GM12878 (cell line): Measurements from ENCODE around the gene GNAZ. TPM values are rescaled to one million over a fixed set of nuclear protein-coding genes. Genes with fewer than 3 reads are reported as not detected.

Source experiments
- ATAC-seq: fragments of 200-7000 bp; cut with Tn5 transposase; 3 replicates; pipeline ENCODE4 v1.9.1; 2020; ENCODE audit warnings: mild to moderate bottlenecking, moderate library complexity
- BruUV-seq: library from RNA; stranded (reverse); fragments of 400-500 nt; replicated peaks from 2 replicates; lab custom pipeline; 2021; lab: Mats Ljungman, UMichigan
- CTCF ChIA-PET: fragments of 300-600 bp; sonication (Branson Sonifier 250); formaldehyde crosslinking; extraction: SDS; loops from one replicate; lab custom pipeline; 2021; ENCODE audit warnings: inconsistent platforms; lab: Yijun Ruan, JAX
- POLR2A ChIA-PET: fragments of 350-600 bp; formaldehyde crosslinking; extraction: SDS; loops from one replicate; lab custom pipeline; 2021; ENCODE audit warnings: inconsistent platforms; lab: Charles Lee
- RAD21 ChIA-PET: fragments of 300-600 bp; sonication (Branson Sonifier 250); formaldehyde crosslinking; loops from one replicate; lab custom pipeline; 2023; ENCODE audit warnings: antibody characterized with exemption; ENCODE audit not compliant: unreplicated experiment; lab: Charles Lee
- SMC1A ChIA-PET: fragments of 300-600 bp; sonication (Branson Sonifier 250); formaldehyde crosslinking; loops from one replicate; lab custom pipeline; 2023; ENCODE audit not compliant: unreplicated experiment, uncharacterized antibody; lab: Charles Lee
- DNase-seq: peaks from one replicate; pipeline ENCODE4 v3.0.0-alpha.2; 2011; ENCODE audit warnings: low read depth, low spot score
- FAIRE-seq: peaks from 3 replicates; lab custom pipeline; 2011; peaks lifted over from hg19 to GRCh38; lab: Jason Lieb, UNC
- H2AFZ ChIP-seq: 2 replicates; pipeline ENCODE4 v1.6.0; 2011; ENCODE audit warnings: low read depth, low read length, control low read depth; ENCODE audit not compliant: control insufficient read depth
- H3K27ac ChIP-seq: 2 replicates; pipeline ENCODE4 v1.5.1; 2011; ENCODE audit warnings: control low read depth; ENCODE audit not compliant: control insufficient read depth, insufficient read depth
- H3K27me3 ChIP-seq, 2 experiments: replicated peaks in 1 of 2; 2 replicates each; pipeline versions ENCODE4 v1.6.0 to v1.6.1; 2011; ENCODE audit warnings: low read length in 1 of 2; ENCODE audit not compliant: control insufficient read depth in 2 of 2, insufficient read depth in 2 of 2
- H3K36me3 ChIP-seq, 2 experiments: 2 replicates each; pipeline ENCODE4 v1.5.1; 2011; ENCODE audit warnings: low read length in 1 of 2; ENCODE audit not compliant: control insufficient read depth in 2 of 2, insufficient read depth in 2 of 2
- H3K4me1 ChIP-seq: 2 replicates; pipeline ENCODE4 v1.6.1; 2011; ENCODE audit warnings: mild to moderate bottlenecking, low read length, moderate library complexity, mixed read lengths; ENCODE audit not compliant: control insufficient read depth, insufficient read depth
- H3K4me2 ChIP-seq: 2 replicates; pipeline ENCODE4 v1.6.0; 2011; ENCODE audit warnings: control low read depth; ENCODE audit not compliant: control insufficient read depth, insufficient read depth
- H3K4me3 ChIP-seq: fragments of 200-600 bp; sonication (generic); 2 replicates; pipeline ENCODE4 v1.5.1; 2016
- H3K79me2 ChIP-seq: 2 replicates; pipeline ENCODE4 v1.6.0; 2011; ENCODE audit warnings: low read length; ENCODE audit not compliant: control insufficient read depth, insufficient read depth
- H3K9ac ChIP-seq: 2 replicates; pipeline ENCODE4 v1.8.0; 2011; ENCODE audit warnings: low read length, control low read depth, mixed read lengths; ENCODE audit not compliant: control insufficient read depth, insufficient read depth
- H3K9me3 ChIP-seq: replicated peaks from 3 replicates; pipeline ENCODE4 v1.5.1; 2011; ENCODE audit warnings: mild to moderate bottlenecking, low read length; ENCODE audit not compliant: control insufficient read depth, insufficient read depth
- H4K20me1 ChIP-seq: 2 replicates; pipeline ENCODE4 v1.6.0; 2011; ENCODE audit not compliant: control insufficient read depth, insufficient read depth
- ETV6 ChIP-seq, 2 experiments: fragments of 450-650 bp in 1 of 2; IDR thresholded peaks in 1 of 2; conservative IDR thresholded peaks in 1 of 2; 2 replicates each; pipeline ENCODE4 v1.6.1; 2014; ENCODE audit warnings: antibody characterized with exemption in 1 of 2, borderline replicate concordance in 1 of 2, low read depth in 1 of 2, mild to moderate bottlenecking in 1 of 2, moderate library complexity in 1 of 2
- KLF5 ChIP-seq: fragments of 450-650 bp; IDR thresholded peaks from 2 replicates; pipeline ENCODE4 v1.6.1; 2014; ENCODE audit warnings: mild to moderate bottlenecking; ENCODE audit not compliant: partially characterized antibody
- LARP7 ChIP-seq: fragments of 450-650 bp; IDR thresholded peaks from 2 replicates; pipeline ENCODE4 v1.6.1; 2017; ENCODE audit warnings: mild to moderate bottlenecking
- NBN ChIP-seq: fragments of 450-650 bp; IDR thresholded peaks from 2 replicates; pipeline ENCODE4 v1.6.1; 2016
- RCOR1 ChIP-seq: conservative IDR thresholded peaks from 2 replicates; pipeline ENCODE4 v1.6.1; 2012; ENCODE audit warnings: low read depth, low read length, improper control_type of control experiment
- SMARCA5 ChIP-seq: fragments of 450-650 bp; IDR thresholded peaks from 2 replicates; pipeline ENCODE4 v1.6.1; 2017; ENCODE audit warnings: mild to moderate bottlenecking
- SRF ChIP-seq, 2 experiments: IDR thresholded peaks; 2 replicates each; pipeline ENCODE4 v1.6.1; 2011; ENCODE audit warnings: low read depth in 2 of 2, low read length in 2 of 2, mild to moderate bottlenecking in 1 of 2, moderate library complexity in 1 of 2
- ZBTB33 ChIP-seq: fragments of 450-650 bp; IDR thresholded peaks from 2 replicates; pipeline ENCODE4 v1.6.1; 2017; ENCODE audit warnings: mild to moderate bottlenecking
- ZNF207 ChIP-seq: fragments of 450-650 bp; IDR thresholded peaks from 2 replicates; pipeline ENCODE4 v1.6.1; 2014; ENCODE audit warnings: antibody characterized with exemption, mild to moderate bottlenecking, borderline replicate concordance
- ZNF217 ChIP-seq: fragments of 450-650 bp; IDR thresholded peaks from 2 replicates; pipeline ENCODE4 v1.6.1; 2017; ENCODE audit warnings: antibody characterized with exemption, mild to moderate bottlenecking
- WGBS: methylation state at CpG from one replicate; pipeline ENCODE4 v1.1.6; 2016; ENCODE audit warnings: low lambda C conversion rate; ENCODE audit not compliant: insufficient replicate concordance, insufficient coverage; ENCODE audit errors: missing lambda C conversion rate; 5-methylcytosine and 5-hydroxymethylcytosine counted together
- in situ Hi-C: fragments of 300-500 bp; cut with MboI; formaldehyde crosslinking; loops from 9 replicates; pipeline ENCODE4 v1.14.3; 2018; ENCODE audit warnings: mixed read lengths
- intact Hi-C: fragments of 100-400 bp; cut with micrococcal nuclease; formaldehyde crosslinking; loops from one replicate; pipeline ENCODE4 v1.14.2; 2022; ENCODE audit not compliant: unreplicated experiment
- polyA plus RNA-seq, 11 experiments: library from polyadenylated mRNA; depleted of rRNA in 4 of 11; unstranded in 6 of 11; stranded (reverse) in 5 of 11; fragments of >200 nt; fragmentation: Nextera tagmentation in 4 of 11; fragmentation: Illumina TruSeq in 1 of 11; extraction: Ambion mirVana in 4 of 11; extraction: Trizol in 1 of 11; gene quantifications; 1 replicate in 1 of 11; 2 replicates in 10 of 11; pipeline versions ENCODE4 v1.2.1 to v1.2.3, GENCODE V29; 2011 to 2016; ENCODE audit warnings: inconsistent platforms in 2 of 11, missing spikeins in 2 of 11, low read depth in 1 of 11
- total RNA-seq, 4 experiments: library from RNA; depleted of rRNA in 3 of 4; stranded (reverse); fragments of >200 nt in 3 of 4; fragmentation: Illumina TruSeq in 1 of 4; extraction: Trizol in 1 of 4; gene quantifications; 2 replicates each; pipeline versions ENCODE4 v1.2.1 to v1.2.3, GENCODE V29; 2013 to 2021

Gene GNAZ
- total and polyA plus RNA-seq, 10 of the 15 experiments (the other 5 are each of a cell fraction or from before 2014, with no cell fraction given): 0.09 to 1.0 (median 0.44) TPM; not detected in 1

GRCh38 chr22:23140385-23140784 is 70.1 kb downstream of the GNAZ start:
- peak overlapping the region; percentile 60 for H3K4me2 ChIP-seq
- RAD21 ChIA-PET: interaction anchor here (0.7 to 1.8 kb wide), 9 partner anchors 34 to 205 kb away, joined by 3 to 5 read pairs (median 4); no protein-coding TSS in a partner anchor
- CTCF ChIA-PET: interaction anchor here (0.6 to 6.0 kb wide), 10 partner anchors 9 to 970 kb away, joined by 3 to 86 read pairs (median 4); no protein-coding TSS in a partner anchor
- no peak overlapping the region for H3K9ac ChIP-seq
- SMC1A ChIA-PET: interaction anchor here (0.7 to 3.8 kb wide), 9 partner anchors 17 to 212 kb away, joined by 3 to 28 read pairs (median 5); no protein-coding TSS in a partner anchor
- DNase-seq: no peak
- no peak overlapping the region for H3K4me3 ChIP-seq
- POLR2A ChIA-PET: interaction anchor here (0.6 to 1.5 kb wide), 7 partner anchors 13 to 1095 kb away, joined by 3 to 6 read pairs (median 3); no protein-coding TSS in a partner anchor
- no peaks in the 10 kb centered on the region for H3K79me2 ChIP-seq
- no peaks in the 10 kb centered on the region for H4K20me1 ChIP-seq
- FAIRE-seq: no peak
- no peaks in the 10 kb centered on the region for H3K27me3 ChIP-seq
- intact Hi-C loops: loop anchor here (10.0 kb wide), 1 partner anchor 286 kb away; no protein-coding TSS in a partner anchor
- TF ChIP-seq ZNF217 (peak; percentile 48; the same call in 1 of the 2 replicates), KLF5 (no peak), RCOR1 (no peak), SMARCA5 (peak; percentile 71)
- TF ChIP-seq, all 136 proteins: peak for 2
- Histone ChIP-seq H3K36me3 (no peaks in the 10 kb centered on the region), H3K27ac (peak overlapping the region; percentile 54), H2AFZ (peak overlapping the region; percentile 45), H3K9me3 (no peaks in the 10 kb centered on the region), H3K4me1 (peaks cover 72% of the 10 kb centered on the region)
- no TSS peak for BruUV-seq
- ATAC-seq: no peak
- in situ Hi-C loops: no loop called here

- no peak for DNase-seq
- no peak for TF ChIP-seq ETV6 (conservative IDR thresholded peaks at IDR 0.05 in 1 of 2, IDR thresholded peaks at IDR 0.05 in 1 of 2; ENCODE audit: borderline replicate concordance in 1 of 2, low read depth in 1 of 2)
- 0 out of 2 replicates have a peak, but pooled peaks have one; percentile 46 for TF ChIP-seq LARP7
- TF ChIP-seq SRF (IDR thresholded peaks at IDR 0.05; ENCODE audit: low read depth in 2 of 2, low read length in 2 of 2): no peak
- TF ChIP-seq ZBTB33: 0 out of 2 replicates have a peak, but pooled peaks have one; percentile 1
- 0 out of 2 replicates have a peak, but pooled peaks have one; percentile 6 for TF ChIP-seq NBN
- no peak for TF ChIP-seq ZNF207
- 0 out of 2 replicates have a peak, but pooled peaks have one; percentile 16 for TF ChIP-seq SMARCA5
- ATAC-seq: no peak
- peaks cover 59% of the 10 kb centered on the region for H3K4me1 ChIP-seq
- SMC1A ChIA-PET: interaction anchor here (0.6 to 3.8 kb wide), 3 partner anchors 36 to 184 kb away, joined by 3 to 28 read pairs (median 4); no protein-coding TSS in a partner anchor
- no peaks in the 10 kb centered on the region for H3K27me3 ChIP-seq
- 87% methylated on average over 9 of the region's 9 CpGs for WGBS
- no peak overlapping the region for H2AFZ ChIP-seq
- H3K9ac ChIP-seq: no peak overlapping the region
- H3K4me2 ChIP-seq: peak overlapping the region; percentile 82
- RAD21 ChIA-PET: interaction anchor here (0.8 to 1.8 kb wide), 3 partner anchors 14 to 207 kb away, joined by 3 to 7 read pairs (median 4); no protein-coding TSS in a partner anchor
- BruUV-seq: no TSS peak
- intact Hi-C loops (loop anchor here (10.0 kb wide), 1 partner anchor 288 kb away; no protein-coding TSS in a partner anchor), in situ Hi-C loops (no loop called here)
- no peaks in the 10 kb centered on the region for H4K20me1 ChIP-seq
- POLR2A ChIA-PET: interaction anchor here (0.6 to 1.3 kb wide), 4 partner anchors 80 to 210 kb away, joined by 3 to 4 read pairs (median 3); no protein-coding TSS in a partner anchor
- H3K36me3 ChIP-seq: no peaks in the 10 kb centered on the region
- no peak overlapping the region for H3K4me3 ChIP-seq
- no peaks in the 10 kb centered on the region for H3K9me3 ChIP-seq
- FAIRE-seq: no peak
- H3K79me2 ChIP-seq: no peaks in the 10 kb centered on the region
- H3K27ac ChIP-seq: no peak overlapping the region
- CTCF ChIA-PET: interaction anchor here (1.1 to 6.0 kb wide), 3 partner anchors 32 to 185 kb away, joined by 4 to 86 read pairs (median 7); no protein-coding TSS in a partner anchor
Observed at GRCh38 chr22:23142546-23143105, 72.3 kb downstream of the GNAZ start.
